G401 (cell line): Measurements from ENCODE around the gene LMAN2. TPM values are rescaled to one million over a fixed set of nuclear protein-coding genes. Genes with fewer than 3 reads are reported as not detected.
"Not testable (repeated sequence)": the region's sequence is repeated elsewhere in the genome, so short reads cannot be mapped to it uniquely, and the experiment has no call there.

ENCODE experiments used
- DNase-seq: peaks from one replicate; pipeline ENCODE4 v3.0.0-alpha.2; 2015; ENCODE audit warnings: low spot score
- in situ Hi-C: cut with HindIII; loops from 2 replicates; pipeline ENCODE4 v1.10.0; 2016; ENCODE audit warnings: low sequenced_read_pairs, mixed read lengths
- total RNA-seq: library from RNA; depleted of rRNA; stranded (reverse); fragments of >200 nt; shearing (Covaris generic); gene quantifications from 2 replicates; pipeline ENCODE4 v1.2.3, GENCODE V29; 2014

Gene LMAN2
- total RNA-seq, 1 experiment from 2014 or later: 257 TPM

DNA sequence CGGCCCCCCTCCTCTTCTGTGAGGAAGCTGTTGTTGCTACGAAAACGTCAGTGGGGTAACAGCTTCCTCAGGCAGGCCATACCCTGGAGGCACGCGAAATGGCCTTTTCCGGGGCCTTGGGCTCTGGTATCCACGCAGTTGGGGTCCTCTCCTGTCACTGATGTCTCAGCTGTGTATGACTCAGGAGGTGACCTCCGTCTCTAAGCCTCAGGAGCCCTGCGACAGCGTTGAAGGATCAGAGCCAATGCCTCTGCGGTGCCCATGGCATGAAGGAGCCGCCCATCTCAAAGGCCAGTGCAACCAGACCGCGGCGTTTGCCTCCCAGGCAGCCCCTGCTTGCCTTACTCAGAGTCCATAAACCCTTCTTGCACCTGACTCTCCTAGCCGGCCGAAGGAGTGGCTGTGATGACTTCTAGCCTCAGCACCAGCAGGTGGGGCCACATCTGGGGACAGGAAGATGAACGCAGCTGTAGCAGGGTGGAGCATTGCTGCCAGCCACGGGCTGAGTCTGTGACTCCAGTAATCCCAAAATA, 38.8 kb downstream of the LMAN2 start:
- no peak for DNase-seq
- in situ Hi-C loops: no loop called here

DNA sequence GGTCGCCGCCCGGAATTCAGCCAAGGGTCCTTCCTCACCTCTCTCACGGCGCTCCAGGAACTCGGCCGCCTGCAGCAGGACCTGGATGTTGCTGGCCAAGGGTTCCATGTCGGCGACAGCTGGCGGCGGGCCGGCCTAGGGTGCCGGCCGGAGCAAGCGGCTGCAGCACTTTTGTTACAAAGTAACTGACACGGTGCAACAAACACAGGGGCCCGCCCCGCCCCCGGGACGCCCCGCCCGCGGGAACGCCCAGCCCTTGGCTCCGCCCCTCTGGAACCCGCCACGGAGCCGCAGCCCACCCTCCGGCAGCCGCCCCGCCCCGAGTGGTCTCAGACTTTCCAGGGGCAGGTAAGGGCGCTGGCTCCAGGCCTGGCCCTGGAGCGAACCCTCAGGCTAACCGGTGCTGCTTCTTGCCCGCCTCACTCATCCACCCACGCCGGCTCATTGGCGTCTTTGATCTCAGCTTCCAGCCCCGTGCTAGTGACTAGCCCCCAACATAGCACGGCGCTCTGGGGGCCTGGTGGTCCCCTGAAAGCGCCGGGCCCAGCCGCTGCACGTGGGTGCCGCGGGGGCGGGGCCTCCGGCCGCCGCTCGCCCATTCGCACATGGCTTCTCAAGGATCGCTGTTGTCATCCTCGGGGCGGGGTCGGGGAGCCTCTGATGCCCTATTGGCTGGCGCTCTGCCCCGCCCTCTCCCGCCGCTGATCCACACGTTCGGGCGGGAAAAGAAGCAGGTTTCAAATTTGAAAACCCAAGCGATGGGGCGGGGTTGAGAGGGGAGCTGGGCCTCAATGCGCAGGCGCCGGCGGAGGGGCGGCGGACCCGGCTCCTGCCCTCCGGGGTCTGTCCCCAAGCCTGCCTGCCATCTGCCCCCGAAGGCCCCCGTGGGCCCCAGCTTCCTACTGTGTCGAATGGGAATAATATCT, 39.5 kb downstream of the LMAN2 start, which contains the start of gene MXD3:
Gene MXD3 (minus strand): TSS at position 176 of the 926 bp plus-strand sequence. CDS start 68 bp downstream, at position 108.
- in situ Hi-C loops: no loop called here
- peak; percentile 94 for DNase-seq

DNA sequence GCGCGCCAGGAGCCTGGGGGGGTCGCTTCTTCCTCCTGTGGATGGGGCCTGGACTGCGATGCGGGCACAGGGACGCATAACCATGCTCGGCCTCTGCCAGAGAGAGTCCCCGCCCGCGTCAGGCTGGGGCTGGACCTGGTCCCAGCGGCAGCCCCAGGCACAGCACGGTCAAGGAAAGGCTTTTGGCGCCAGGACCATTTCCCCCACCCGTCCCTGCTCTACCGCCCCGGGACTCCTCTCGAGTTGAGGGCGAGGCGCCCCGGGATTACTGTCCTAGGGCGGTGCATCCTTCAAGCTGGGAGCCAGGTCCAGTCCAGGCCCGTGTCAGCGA, 40.1 kb downstream of the LMAN2 start:
- in situ Hi-C loops: no loop called here
- no peak for DNase-seq

DNA sequence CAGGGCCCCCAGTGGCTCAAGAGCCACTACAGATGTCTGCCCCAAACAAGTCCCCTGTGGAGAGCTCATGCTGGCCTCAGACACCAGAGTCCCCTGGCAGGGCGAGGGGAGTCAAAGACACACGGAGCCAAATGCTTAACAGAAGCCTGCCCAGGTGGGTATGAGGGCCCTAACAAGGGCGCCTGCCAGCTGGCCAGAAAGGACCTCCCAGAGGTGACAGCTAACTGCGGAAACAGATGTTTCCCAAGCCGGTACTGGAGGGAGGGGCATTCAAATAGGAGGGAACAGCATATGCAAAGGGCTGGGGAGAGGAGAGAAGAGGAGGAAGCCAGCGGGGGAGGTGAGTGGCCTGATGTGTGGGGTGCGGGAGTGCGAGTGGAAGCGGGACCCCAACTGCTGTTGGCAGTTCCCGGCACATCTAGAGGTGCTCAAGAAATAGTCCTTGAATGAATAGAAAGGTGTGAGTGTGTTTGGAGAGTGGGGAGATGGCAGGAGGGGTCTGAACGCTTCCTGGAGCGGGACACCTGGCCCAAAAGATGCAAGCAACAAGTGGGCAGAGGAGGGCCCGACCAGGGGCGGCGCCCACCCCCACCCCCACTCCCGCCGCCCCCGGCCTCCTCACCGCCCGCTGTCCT, 40.6 kb downstream of the LMAN2 start:
- DNase-seq: no peak
- in situ Hi-C loops: no loop called here

DNA sequence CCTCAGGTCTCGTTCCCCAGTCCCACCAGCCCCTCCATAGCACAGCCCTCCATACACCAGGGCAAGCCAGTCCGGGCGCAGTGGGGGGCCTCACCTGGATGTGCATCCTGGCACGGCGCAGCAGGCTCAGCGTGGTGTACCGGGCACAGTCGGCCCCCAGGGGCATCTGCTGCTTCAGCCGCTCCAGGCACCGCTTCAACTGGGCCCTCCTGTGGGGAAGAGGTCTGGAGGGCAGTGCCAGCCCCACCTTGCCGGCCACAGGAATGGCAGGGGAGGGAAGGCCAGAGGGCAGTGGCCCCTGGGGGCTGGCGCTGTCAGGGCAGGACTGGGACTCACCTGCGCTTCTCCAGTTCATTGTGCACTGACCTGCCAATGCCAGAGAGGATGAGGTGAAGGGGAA, 41.1 kb downstream of the LMAN2 start:
- in situ Hi-C loops: no loop called here
- DNase-seq: no peak

DNA sequence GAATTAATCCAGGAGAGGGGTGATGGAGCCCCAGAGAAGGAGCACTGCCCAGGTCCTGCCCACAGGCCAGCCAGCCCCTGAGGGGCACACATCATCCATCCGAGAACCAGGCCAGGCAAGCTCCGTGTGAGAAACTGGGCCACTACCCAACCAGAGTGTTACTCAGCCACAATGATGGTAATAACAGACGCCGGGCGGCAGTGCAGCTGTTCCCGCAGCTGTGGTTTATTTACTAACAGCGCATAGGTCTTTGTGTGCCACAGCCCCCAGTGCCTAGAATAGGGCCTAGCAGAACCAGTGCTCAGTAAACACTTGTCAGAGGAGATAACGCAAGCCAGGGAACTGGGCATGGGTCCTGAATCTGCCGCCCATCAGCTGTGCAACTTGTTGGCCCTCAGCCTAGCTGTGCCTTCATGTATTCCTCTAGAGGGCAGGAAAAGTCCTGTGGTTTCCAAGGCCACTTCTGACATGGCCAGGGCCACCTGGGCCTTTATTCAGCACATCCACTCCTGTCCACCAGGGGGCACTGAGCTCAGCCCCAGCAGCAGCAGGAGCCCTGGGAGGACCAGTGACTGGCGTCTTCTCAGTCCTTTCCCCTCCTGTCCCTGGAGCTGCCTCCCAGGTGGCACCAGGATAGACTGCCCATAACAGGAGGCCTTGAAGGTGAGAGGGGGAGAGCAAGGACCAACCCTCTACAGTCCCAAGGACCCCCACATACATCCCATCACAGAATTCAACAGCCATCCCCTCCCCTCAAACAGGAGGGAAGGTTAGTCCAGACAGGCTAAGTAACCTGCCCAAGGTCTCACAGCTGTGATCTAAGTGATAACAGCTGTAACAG, 41.9 kb downstream of the LMAN2 start:
- in situ Hi-C loops: no loop called here

DNA sequence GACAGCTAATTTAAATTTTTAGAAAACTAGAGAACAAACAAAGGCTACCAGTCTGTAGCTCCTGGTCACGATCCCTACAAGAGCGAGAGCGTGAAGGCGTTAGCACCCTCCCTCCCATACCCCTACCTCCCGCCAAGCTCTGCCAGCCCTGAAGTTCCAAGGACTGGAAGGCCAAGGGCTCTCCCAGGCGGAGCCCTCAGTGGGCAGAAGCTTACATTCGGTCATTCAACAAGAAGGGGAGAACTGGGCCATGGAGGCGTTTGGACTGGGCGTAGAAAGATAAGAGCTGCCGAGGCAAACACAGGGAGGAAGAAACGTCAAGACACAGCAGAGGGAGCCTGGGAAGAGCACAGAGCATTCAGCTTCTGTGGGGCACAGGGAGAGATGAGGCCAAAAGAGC, 42.7 kb downstream of the LMAN2 start:
- no peak for DNase-seq
- in situ Hi-C loops: no loop called here

More for the DNA sequence above, 41.9 kb downstream of the LMAN2 start:
- peak; percentile 79 for DNase-seq

DNA sequence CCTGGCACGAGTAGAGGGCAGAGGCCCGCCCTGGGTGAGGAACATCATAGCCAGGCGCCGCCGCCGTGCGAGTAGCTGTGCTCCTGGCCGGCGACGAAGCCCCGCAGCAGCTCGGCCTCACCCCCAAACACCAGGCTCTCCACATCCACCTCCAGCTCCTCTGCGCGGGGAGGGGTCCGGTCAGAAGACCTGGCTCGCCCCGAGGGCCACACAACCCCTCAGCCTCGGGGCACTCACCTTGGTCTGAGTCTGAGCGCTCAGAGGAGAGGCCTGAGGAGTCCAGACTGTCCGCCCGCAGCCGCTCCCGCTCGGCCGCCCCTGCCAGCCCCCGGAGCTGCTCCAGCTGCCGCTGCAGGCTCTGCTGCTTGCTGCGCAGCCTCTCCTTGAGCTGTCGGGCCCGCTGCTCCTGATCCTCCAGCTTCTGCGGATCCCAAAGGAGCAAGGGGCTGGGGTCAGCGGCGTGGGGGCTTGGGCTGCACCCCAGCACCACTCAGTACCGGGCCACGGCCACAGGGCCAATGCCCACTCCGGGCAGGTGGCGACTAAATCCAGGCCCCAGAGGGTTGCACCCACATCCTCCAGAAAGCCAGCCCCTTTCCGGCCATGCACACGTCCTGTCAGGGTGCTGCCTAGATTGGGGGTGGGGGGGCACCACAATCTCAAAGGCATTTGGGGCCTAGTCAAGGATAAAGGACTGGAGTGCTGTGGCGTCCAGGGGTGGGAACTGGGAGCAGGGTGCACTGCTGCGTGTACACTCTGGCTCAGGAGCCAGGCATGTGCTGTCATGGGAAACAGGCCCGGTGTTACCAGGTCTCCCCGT, 43.7 kb downstream of the LMAN2 start:
- DNase-seq: no peak
- in situ Hi-C loops: no loop called here

DNA sequence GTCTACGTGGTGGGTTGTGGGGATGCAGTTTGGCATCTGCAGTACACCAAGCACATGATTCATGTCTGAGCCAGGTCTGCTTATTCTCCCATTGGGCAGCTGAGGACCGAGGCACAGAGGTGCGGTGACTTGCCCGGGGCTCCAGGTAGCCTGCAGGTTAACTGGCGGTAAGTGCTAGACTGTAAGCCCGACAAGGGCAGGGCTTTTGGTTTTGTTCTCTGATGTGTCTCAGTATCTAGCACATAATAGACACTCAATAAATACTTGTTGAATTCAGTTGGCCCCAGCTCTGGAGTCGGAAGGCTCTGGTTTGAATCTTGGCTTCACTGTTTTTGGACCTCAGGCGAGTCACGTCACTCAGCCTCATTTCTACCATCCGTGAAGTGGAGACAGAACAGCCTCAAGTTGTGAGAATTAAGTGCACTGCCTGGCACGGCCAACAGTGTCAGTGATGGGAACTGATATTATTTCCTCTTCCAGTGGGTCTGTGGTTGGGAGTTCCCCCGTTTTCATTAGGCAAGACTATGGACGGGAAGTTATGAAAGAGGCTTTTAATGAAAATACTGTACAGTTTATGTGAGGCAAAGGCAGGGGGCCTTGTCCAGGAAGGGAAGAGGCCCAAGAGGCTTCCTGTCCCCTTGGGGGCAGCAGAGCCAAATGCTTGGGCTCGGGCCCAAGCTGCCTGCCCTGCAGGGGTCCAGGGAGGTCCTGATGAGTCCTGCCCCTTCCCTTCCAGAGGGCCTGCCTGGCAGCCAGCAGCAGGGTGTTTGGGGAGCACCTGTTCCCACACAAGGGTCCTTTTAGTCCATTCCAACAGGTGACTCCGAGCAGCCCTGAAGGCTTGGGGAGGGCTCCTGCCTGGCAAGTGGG, 44.6 kb downstream of the LMAN2 start:
- in situ Hi-C loops: no loop called here
- DNase-seq: no peak

DNA sequence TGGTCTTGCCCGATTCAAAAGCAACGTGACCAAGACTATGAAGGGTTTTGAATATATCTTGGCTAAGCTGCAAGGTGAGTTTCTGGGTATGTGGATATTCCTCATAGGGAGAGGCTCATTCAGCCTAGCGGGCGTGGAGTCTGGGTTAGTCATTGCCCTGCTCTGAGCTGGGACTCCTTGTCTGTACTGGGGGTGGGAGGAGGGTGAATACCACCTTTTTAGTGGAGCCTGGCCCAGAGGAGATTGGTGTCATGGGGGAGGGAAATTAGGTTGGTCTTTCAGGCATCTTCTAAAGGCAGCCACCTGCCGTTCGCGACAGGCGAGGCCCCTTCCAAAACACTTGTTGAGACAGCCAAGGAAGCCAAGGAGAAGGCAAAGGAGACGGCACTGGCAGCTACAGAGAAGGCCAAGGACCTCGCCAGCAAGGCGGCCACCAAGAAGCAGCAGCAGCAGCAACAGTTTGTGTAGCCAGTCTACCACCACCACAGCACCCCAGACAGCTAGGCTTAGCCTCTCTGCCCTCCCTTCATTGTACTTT, 45.3 kb downstream of the LMAN2 start:
- in situ Hi-C loops, DNase-seq: not testable (repeated sequence)

DNA sequence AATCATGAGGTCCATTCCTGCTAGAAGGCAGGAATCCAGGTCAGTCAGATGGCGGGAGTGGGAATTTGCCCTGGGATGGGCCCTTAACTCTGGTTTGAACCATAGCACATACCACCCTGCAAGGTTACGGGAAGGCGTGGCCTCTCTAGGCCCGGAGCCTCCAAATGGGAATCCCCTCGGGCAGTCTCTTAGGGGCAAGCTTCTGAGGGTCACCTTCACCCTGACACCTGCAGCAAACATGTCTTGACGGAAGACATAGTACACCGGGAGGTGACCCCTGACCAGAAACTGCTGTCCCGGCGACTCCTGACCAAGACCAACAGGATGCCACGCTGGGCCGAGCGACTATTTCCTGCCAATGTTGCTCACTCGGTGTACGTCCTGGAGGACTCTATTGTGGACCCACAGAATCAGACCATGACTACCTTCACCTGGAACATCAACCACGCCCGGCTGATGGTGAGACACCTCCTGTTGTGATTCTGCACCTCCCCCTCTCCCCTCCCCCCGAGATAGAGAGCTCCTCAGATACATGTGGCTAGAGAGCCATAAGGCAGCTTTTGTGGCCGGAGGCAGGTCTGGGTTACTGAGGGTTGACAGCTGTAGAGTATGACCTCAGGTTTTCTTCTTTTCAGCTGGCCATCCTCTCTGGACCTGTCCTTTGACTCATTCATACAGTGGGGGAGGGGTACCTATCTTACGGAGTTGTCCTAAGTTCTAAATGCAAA, 46.9 kb downstream of the LMAN2 start:
- in situ Hi-C loops: no loop called here
- DNase-seq: no peak

DNA sequence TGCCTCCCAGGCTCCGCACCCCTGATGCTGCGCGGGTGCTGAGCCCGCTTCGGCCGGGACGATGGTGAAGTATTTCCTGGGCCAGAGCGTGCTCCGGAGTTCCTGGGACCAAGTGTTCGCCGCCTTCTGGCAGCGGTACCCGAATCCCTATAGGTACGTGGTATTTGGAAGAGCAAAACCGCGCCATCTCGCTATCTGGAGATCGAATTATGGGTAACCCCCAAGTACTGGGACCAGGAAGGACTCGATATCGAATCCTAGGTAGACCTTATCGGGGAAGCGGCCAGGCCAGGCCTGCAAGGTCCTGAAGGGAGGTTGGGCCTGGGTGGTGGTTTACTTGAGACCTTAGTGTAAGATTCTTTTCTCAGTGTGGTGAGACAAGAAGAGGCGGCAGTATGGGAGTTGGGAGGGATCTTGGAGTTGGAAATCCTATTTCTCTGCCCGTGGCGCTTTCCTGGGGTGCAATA, 47.5 kb downstream of the LMAN2 start:
- DNase-seq: peak; percentile 16
- in situ Hi-C loops: no loop called here

DNA sequence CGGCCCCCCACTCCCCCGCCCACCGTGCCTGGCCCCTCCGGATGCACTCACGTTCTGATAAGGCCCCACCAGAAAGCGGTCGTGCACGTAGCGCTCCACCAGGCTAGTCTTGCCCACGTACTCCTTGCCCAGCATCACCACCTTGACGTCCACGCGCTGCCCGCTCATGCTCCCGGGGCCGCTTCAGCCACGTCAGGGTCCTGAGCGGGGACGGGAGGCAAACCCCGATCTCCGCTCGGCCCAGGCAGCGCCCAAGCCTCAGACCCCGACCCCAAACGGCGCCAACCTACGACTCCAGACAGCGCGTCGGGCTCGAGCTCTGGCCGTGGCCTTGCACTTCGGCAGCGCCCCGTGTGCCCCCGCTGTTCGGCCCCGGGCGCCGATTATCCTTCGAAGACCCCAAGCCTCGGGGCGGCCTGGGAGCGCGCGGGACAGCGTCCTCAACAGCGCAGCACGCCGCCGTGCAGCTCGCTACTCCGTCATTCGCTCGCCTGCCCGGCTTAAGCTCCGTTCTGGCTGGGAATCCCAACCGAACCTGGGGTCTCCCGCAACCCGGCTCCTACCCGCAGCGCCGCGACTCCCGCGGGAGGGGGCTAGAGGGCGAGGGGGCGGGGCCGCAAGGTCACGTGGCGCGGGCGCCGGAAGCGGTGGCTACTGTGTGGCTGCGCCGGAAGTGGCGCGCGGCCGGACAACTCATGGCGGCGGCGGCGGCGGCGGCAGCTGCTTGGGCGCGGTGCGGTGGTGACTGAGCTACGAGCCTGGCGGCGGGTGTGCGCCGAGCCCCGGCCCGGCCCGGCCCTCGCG, 48.1 kb downstream of the LMAN2 start, which contains the start of the genes PRELID1 and RAB24:
Gene PRELID1 (plus strand): TSS at position 679 of the 804 bp plus-strand sequence. CDS start 187 bp downstream, outside the sequence.
Gene RAB24 (minus strand): TSS at position 599 of the 804 bp plus-strand sequence. CDS start 431 bp downstream, at position 168.
- in situ Hi-C loops: no loop called here

DNA sequence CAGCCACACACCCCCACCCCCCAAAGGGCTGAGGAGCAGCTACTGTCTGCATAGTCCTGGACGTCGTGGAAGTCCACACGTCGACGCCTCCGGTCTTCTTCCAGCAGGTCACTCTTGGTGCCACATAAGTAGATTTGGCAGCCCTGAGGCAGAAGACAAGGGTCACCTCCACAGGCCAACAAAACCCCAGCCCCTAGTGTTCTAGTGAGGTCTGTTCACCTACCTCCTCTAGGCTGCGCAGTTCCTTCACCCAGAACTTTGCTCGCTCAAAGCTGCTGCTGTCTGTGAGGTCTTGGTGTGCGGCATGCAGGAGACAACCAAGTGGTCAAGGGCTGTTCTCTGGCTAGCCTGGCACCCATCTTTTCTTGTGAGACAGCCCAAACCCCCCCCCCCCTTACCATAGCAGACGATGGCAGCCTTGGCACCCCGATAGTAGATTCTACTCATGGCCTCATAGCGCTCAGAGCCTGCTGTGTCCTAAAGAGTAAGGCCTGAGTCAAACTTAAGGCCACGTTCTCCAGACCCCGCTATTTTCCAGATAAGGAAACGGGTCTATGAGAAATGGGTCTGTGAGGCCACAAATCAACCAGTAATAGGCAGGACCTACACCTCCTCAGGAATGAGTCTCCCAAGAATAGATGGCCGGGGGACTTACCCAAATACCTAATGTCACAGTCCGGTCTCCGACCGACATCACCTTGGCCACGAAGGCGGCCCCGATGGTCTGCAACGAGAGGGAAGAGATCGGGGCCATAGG, 48.9 kb downstream of the LMAN2 start:
- DNase-seq: peak; percentile 53
- in situ Hi-C loops: no loop called here

More for the DNA sequence above, 48.1 kb downstream of the LMAN2 start, which contains the start of the genes PRELID1 and RAB24:
- DNase-seq: peak; percentile 83
